GM12878 (cell line): ENCODE measurements around the gene HNRNPA1. TPM values are rescaled to one million over a fixed set of nuclear protein-coding genes. Genes with fewer than 3 reads are reported as not detected.

Experiments
- ATAC-seq: fragments of 200-7000 bp; cut with Tn5 transposase; 3 replicates; pipeline ENCODE4 v1.9.1; 2020; ENCODE audit warnings: mild to moderate bottlenecking, moderate library complexity
- BruUV-seq: library from RNA; stranded (reverse); fragments of 400-500 nt; replicated peaks from 2 replicates; lab custom pipeline; 2021; lab: Mats Ljungman, UMichigan
- CTCF ChIA-PET: fragments of 300-600 bp; sonication (Branson Sonifier 250); formaldehyde crosslinking; extraction: SDS; loops from one replicate; lab custom pipeline; 2021; ENCODE audit warnings: inconsistent platforms; lab: Yijun Ruan, JAX
- POLR2A ChIA-PET: fragments of 350-600 bp; formaldehyde crosslinking; extraction: SDS; loops from one replicate; lab custom pipeline; 2021; ENCODE audit warnings: inconsistent platforms; lab: Charles Lee
- RAD21 ChIA-PET: fragments of 300-600 bp; sonication (Branson Sonifier 250); formaldehyde crosslinking; loops from one replicate; lab custom pipeline; 2023; ENCODE audit warnings: antibody characterized with exemption; ENCODE audit not compliant: unreplicated experiment; lab: Charles Lee
- SMC1A ChIA-PET: fragments of 300-600 bp; sonication (Branson Sonifier 250); formaldehyde crosslinking; loops from one replicate; lab custom pipeline; 2023; ENCODE audit not compliant: unreplicated experiment, uncharacterized antibody; lab: Charles Lee
- DNase-seq: peaks from one replicate; pipeline ENCODE4 v3.0.0-alpha.2; 2011; ENCODE audit warnings: low read depth, low spot score
- FAIRE-seq: peaks from 3 replicates; lab custom pipeline; 2011; peaks lifted over from hg19 to GRCh38; lab: Jason Lieb, UNC
- H2AFZ ChIP-seq: 2 replicates; pipeline ENCODE4 v1.6.0; 2011; ENCODE audit warnings: low read depth, low read length, control low read depth; ENCODE audit not compliant: control insufficient read depth
- H3K27ac ChIP-seq: 2 replicates; pipeline ENCODE4 v1.5.1; 2011; ENCODE audit warnings: control low read depth; ENCODE audit not compliant: control insufficient read depth, insufficient read depth
- H3K27me3 ChIP-seq, 2 experiments: replicated peaks in 1 of 2; 2 replicates each; pipeline versions ENCODE4 v1.6.0 to v1.6.1; 2011; ENCODE audit warnings: low read length in 1 of 2; ENCODE audit not compliant: control insufficient read depth in 2 of 2, insufficient read depth in 2 of 2
- H3K36me3 ChIP-seq, 2 experiments: 2 replicates each; pipeline ENCODE4 v1.5.1; 2011; ENCODE audit warnings: low read length in 1 of 2; ENCODE audit not compliant: control insufficient read depth in 2 of 2, insufficient read depth in 2 of 2
- H3K4me1 ChIP-seq: 2 replicates; pipeline ENCODE4 v1.6.1; 2011; ENCODE audit warnings: mild to moderate bottlenecking, low read length, moderate library complexity, mixed read lengths; ENCODE audit not compliant: control insufficient read depth, insufficient read depth
- H3K4me2 ChIP-seq: 2 replicates; pipeline ENCODE4 v1.6.0; 2011; ENCODE audit warnings: control low read depth; ENCODE audit not compliant: control insufficient read depth, insufficient read depth
- H3K4me3 ChIP-seq: fragments of 200-600 bp; sonication (generic); 2 replicates; pipeline ENCODE4 v1.5.1; 2016
- H3K79me2 ChIP-seq: 2 replicates; pipeline ENCODE4 v1.6.0; 2011; ENCODE audit warnings: low read length; ENCODE audit not compliant: control insufficient read depth, insufficient read depth
- H3K9ac ChIP-seq: 2 replicates; pipeline ENCODE4 v1.8.0; 2011; ENCODE audit warnings: low read length, control low read depth, mixed read lengths; ENCODE audit not compliant: control insufficient read depth, insufficient read depth
- H3K9me3 ChIP-seq: replicated peaks from 3 replicates; pipeline ENCODE4 v1.5.1; 2011; ENCODE audit warnings: mild to moderate bottlenecking, low read length; ENCODE audit not compliant: control insufficient read depth, insufficient read depth
- H4K20me1 ChIP-seq: 2 replicates; pipeline ENCODE4 v1.6.0; 2011; ENCODE audit not compliant: control insufficient read depth, insufficient read depth
- CEBPB ChIP-seq, 2 experiments: fragments of 150-350 bp in 1 of 2; IDR thresholded peaks; 2 replicates each; pipeline ENCODE4 v1.6.1; 2012 to 2014; ENCODE audit warnings: low read depth in 2 of 2, low read length in 2 of 2, borderline replicate concordance in 1 of 2, inconsistent platforms in 1 of 2
- ESRRA ChIP-seq: IDR thresholded peaks from 2 replicates; pipeline ENCODE4 v1.6.1; 2012; ENCODE audit warnings: mild to moderate bottlenecking, low read length, improper control_type of control experiment
- IRF4 ChIP-seq: IDR thresholded peaks from 2 replicates; pipeline ENCODE4 v1.6.1; 2011; ENCODE audit warnings: low read depth, low read length
- MTA2 ChIP-seq: fragments of 450-650 bp; IDR thresholded peaks from 2 replicates; pipeline ENCODE4 v1.6.1; 2016; ENCODE audit warnings: low read depth, mild to moderate bottlenecking, moderate library complexity
- PAX8 ChIP-seq: fragments of 450-650 bp; IDR thresholded peaks from 2 replicates; pipeline ENCODE4 v1.6.1; 2017; ENCODE audit warnings: mild to moderate bottlenecking, moderate library complexity
- POLR2A ChIP-seq: IDR thresholded peaks from 2 replicates; pipeline ENCODE4 v1.6.1; 2011; ENCODE audit warnings: low read depth, mild to moderate bottlenecking, low read length
- SIX5 ChIP-seq: IDR thresholded peaks from 2 replicates; pipeline ENCODE4 v1.6.1; 2011; ENCODE audit warnings: mild to moderate bottlenecking, low read depth, low read length, moderate library complexity; ENCODE audit not compliant: severe bottlenecking
- TBL1XR1 ChIP-seq: IDR thresholded peaks from 2 replicates; pipeline ENCODE4 v1.6.1; 2012; ENCODE audit warnings: low read depth, low read length, improper control_type of control experiment
- ZNF217 ChIP-seq: fragments of 450-650 bp; IDR thresholded peaks from 2 replicates; pipeline ENCODE4 v1.6.1; 2017; ENCODE audit warnings: antibody characterized with exemption, mild to moderate bottlenecking
- ZNF24 ChIP-seq: fragments of 450-650 bp; IDR thresholded peaks from 2 replicates; pipeline ENCODE4 v1.6.1; 2017; ENCODE audit warnings: antibody characterized with exemption, mild to moderate bottlenecking
- ZNF274 ChIP-seq: IDR thresholded peaks from one replicate; pipeline ENCODE4 v1.8.0; 2011; ENCODE audit not compliant: insufficient read length, insufficient read depth
- ZSCAN29 ChIP-seq: fragments of 450-650 bp; IDR thresholded peaks from 2 replicates; pipeline ENCODE4 v1.6.1; 2017; ENCODE audit warnings: mild to moderate bottlenecking, moderate library complexity
- WGBS: methylation state at CpG from one replicate; pipeline ENCODE4 v1.1.6; 2016; ENCODE audit warnings: low lambda C conversion rate; ENCODE audit not compliant: insufficient replicate concordance, insufficient coverage; ENCODE audit errors: missing lambda C conversion rate; 5-methylcytosine and 5-hydroxymethylcytosine counted together
- in situ Hi-C: fragments of 300-500 bp; cut with MboI; formaldehyde crosslinking; loops from 9 replicates; pipeline ENCODE4 v1.14.3; 2018; ENCODE audit warnings: mixed read lengths
- intact Hi-C: fragments of 100-400 bp; cut with micrococcal nuclease; formaldehyde crosslinking; loops from one replicate; pipeline ENCODE4 v1.14.2; 2022; ENCODE audit not compliant: unreplicated experiment
- polyA plus RNA-seq, 11 experiments: library from polyadenylated mRNA; depleted of rRNA in 4 of 11; unstranded in 6 of 11; stranded (reverse) in 5 of 11; fragments of >200 nt; fragmentation: Nextera tagmentation in 4 of 11; fragmentation: Illumina TruSeq in 1 of 11; extraction: Ambion mirVana in 4 of 11; extraction: Trizol in 1 of 11; gene quantifications; 1 replicate in 1 of 11; 2 replicates in 10 of 11; pipeline versions ENCODE4 v1.2.1 to v1.2.3, GENCODE V29; 2011 to 2016; ENCODE audit warnings: inconsistent platforms in 2 of 11, missing spikeins in 2 of 11, low read depth in 1 of 11
- total RNA-seq, 4 experiments: library from RNA; depleted of rRNA in 3 of 4; stranded (reverse); fragments of >200 nt in 3 of 4; fragmentation: Illumina TruSeq in 1 of 4; extraction: Trizol in 1 of 4; gene quantifications; 2 replicates each; pipeline versions ENCODE4 v1.2.1 to v1.2.3, GENCODE V29; 2013 to 2021
- TF ChIP-seq, protein P1 (sequence below): fragments of 150-350 bp; IDR thresholded peaks from 2 replicates; pipeline ENCODE4 v1.6.1; 2014; ENCODE audit warnings: mild to moderate bottlenecking, low read depth, low read length
- TF ChIP-seq, protein P2 (sequence below): fragments of 450-650 bp; IDR thresholded peaks from 2 replicates; pipeline ENCODE4 v1.6.1; 2017; ENCODE audit warnings: mild to moderate bottlenecking, moderate library complexity
- TF ChIP-seq, protein P3 (sequence below): IDR thresholded peaks from 2 replicates; pipeline ENCODE4 v1.6.1; 2012; ENCODE audit warnings: low read depth, low read length, improper control_type of control experiment
- TF ChIP-seq, protein P4 (sequence below): fragments of 450-650 bp; IDR thresholded peaks from 2 replicates; pipeline ENCODE4 v1.6.1; 2017; ENCODE audit warnings: mild to moderate bottlenecking

Gene HNRNPA1
- total and polyA plus RNA-seq, 10 of the 15 experiments (the other 5 are each of a cell fraction or from before 2014, with no cell fraction given) = 630 to 2,342 (median 1,407) TPM

DNA sequence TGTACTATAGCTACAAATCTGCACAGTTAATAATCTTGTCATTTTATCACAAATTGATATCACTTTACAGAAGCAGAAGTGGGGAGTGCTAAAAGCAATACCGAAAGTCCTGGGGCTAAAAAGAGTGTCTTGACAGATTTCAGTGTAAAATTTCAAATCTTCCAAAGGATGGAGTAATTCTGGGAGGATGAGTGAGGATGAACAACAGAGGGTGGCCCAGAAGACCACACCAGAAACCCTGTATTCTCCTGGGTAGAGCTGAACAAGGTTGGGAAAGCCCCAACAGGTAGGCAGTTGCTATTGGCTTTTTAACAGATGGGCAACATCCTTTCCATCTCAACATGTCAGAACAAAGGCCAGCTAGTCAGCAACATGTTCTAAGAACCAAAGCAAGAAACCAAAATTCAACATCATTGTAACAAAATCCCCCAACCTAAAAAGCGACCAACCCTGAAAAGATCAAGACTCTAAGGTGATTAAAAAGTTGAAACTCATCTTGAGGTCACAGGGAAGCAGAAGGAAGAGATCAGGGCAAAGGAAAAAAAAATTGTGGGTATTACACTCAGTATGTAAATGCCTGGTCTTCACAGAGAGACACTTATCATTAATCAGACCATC is 39.4 kb upstream of the HNRNPA1 start:
- no TSS peak for BruUV-seq
- no peaks in the 10 kb centered on the region for H3K79me2 ChIP-seq
- no peak for TF ChIP-seq ZNF274
- TF ChIP-seq ZNF24 = no peak
- TF ChIP-seq PAX8 = no peak
- TF ChIP-seq ESRRA = no peak
- 0 out of 2 replicates have a peak, but pooled peaks have one; percentile 31 for TF ChIP-seq ZNF217
- TF ChIP-seq, protein P1, sequence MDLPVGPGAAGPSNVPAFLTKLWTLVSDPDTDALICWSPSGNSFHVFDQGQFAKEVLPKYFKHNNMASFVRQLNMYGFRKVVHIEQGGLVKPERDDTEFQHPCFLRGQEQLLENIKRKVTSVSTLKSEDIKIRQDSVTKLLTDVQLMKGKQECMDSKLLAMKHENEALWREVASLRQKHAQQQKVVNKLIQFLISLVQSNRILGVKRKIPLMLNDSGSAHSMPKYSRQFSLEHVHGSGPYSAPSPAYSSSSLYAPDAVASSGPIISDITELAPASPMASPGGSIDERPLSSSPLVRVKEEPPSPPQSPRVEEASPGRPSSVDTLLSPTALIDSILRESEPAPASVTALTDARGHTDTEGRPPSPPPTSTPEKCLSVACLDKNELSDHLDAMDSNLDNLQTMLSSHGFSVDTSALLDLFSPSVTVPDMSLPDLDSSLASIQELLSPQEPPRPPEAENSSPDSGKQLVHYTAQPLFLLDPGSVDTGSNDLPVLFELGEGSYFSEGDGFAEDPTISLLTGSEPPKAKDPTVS = no peak
- peak; percentile 39; the same call in 1 of the 2 replicates for TF ChIP-seq IRF4
- TF ChIP-seq CEBPB (IDR thresholded peaks at IDR 0.05; ENCODE audit: borderline replicate concordance in 1 of 2, low read depth in 2 of 2, low read length in 2 of 2) = no peak
- no peak for TF ChIP-seq SIX5
- TF ChIP-seq POLR2A = no peak
- TF ChIP-seq TBL1XR1 = no peak
- no peak for TF ChIP-seq ZSCAN29
- peak; percentile 83 for TF ChIP-seq MTA2
- TF ChIP-seq, protein P2, sequence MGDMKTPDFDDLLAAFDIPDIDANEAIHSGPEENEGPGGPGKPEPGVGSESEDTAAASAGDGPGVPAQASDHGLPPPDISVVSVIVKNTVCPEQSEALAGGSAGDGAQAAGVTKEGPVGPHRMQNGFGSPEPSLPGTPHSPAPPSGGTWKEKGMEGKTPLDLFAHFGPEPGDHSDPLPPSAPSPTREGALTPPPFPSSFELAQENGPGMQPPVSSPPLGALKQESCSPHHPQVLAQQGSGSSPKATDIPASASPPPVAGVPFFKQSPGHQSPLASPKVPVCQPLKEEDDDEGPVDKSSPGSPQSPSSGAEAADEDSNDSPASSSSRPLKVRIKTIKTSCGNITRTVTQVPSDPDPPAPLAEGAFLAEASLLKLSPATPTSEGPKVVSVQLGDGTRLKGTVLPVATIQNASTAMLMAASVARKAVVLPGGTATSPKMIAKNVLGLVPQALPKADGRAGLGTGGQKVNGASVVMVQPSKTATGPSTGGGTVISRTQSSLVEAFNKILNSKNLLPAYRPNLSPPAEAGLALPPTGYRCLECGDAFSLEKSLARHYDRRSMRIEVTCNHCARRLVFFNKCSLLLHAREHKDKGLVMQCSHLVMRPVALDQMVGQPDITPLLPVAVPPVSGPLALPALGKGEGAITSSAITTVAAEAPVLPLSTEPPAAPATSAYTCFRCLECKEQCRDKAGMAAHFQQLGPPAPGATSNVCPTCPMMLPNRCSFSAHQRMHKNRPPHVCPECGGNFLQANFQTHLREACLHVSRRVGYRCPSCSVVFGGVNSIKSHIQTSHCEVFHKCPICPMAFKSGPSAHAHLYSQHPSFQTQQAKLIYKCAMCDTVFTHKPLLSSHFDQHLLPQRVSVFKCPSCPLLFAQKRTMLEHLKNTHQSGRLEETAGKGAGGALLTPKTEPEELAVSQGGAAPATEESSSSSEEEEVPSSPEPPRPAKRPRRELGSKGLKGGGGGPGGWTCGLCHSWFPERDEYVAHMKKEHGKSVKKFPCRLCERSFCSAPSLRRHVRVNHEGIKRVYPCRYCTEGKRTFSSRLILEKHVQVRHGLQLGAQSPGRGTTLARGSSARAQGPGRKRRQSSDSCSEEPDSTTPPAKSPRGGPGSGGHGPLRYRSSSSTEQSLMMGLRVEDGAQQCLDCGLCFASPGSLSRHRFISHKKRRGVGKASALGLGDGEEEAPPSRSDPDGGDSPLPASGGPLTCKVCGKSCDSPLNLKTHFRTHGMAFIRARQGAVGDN = no peak; the same call in 1 of the 2 replicates
- TF ChIP-seq, protein P3, sequence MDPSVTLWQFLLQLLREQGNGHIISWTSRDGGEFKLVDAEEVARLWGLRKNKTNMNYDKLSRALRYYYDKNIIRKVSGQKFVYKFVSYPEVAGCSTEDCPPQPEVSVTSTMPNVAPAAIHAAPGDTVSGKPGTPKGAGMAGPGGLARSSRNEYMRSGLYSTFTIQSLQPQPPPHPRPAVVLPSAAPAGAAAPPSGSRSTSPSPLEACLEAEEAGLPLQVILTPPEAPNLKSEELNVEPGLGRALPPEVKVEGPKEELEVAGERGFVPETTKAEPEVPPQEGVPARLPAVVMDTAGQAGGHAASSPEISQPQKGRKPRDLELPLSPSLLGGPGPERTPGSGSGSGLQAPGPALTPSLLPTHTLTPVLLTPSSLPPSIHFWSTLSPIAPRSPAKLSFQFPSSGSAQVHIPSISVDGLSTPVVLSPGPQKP = no peak
- TF ChIP-seq, protein P4, sequence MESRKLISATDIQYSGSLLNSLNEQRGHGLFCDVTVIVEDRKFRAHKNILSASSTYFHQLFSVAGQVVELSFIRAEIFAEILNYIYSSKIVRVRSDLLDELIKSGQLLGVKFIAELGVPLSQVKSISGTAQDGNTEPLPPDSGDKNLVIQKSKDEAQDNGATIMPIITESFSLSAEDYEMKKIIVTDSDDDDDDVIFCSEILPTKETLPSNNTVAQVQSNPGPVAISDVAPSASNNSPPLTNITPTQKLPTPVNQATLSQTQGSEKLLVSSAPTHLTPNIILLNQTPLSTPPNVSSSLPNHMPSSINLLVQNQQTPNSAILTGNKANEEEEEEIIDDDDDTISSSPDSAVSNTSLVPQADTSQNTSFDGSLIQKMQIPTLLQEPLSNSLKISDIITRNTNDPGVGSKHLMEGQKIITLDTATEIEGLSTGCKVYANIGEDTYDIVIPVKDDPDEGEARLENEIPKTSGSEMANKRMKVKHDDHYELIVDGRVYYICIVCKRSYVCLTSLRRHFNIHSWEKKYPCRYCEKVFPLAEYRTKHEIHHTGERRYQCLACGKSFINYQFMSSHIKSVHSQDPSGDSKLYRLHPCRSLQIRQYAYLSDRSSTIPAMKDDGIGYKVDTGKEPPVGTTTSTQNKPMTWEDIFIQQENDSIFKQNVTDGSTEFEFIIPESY = no peak

More for the DNA sequence above, 39.4 kb upstream of the HNRNPA1 start:
- in situ Hi-C loops = no loop called here
- H3K27me3 ChIP-seq = no peaks in the 10 kb centered on the region
- no peaks in the 10 kb centered on the region for H3K9me3 ChIP-seq
- ChIA-PET RAD21 (interaction anchor here (1.0 to 3.2 kb wide), 8 partner anchors 11 to 128 kb away, joined by 3 to 14 read pairs (median 4); partner anchors contain the start of gene COPZ1), CTCF (interaction anchor here (0.6 to 7.3 kb wide), 20 partner anchors 10 to 202 kb away, joined by 3 to 77 read pairs (median 4); partner anchors contain the start of gene COPZ1), SMC1A (interaction anchor here (0.8 to 4.8 kb wide), 18 partner anchors 10 to 199 kb away, joined by 3 to 25 read pairs (median 4); partner anchors contain the start of genes CBX5 and COPZ1), POLR2A (interaction anchor here (0.7 to 3.3 kb wide), 12 partner anchors 11 to 121 kb away, joined by 3 to 19 read pairs (median 4); partner anchors contain the start of genes CBX5, COPZ1 and HNRNPA1)
- peak overlapping the region; percentile 39 for H3K9ac ChIP-seq
- no peak overlapping the region for H3K4me3 ChIP-seq
- DNase-seq = peak; percentile 80
- H3K4me2 ChIP-seq = peak overlapping the region; percentile 34; the same call in 1 of the 2 replicates
- ATAC-seq = peak; percentile 95
- H3K4me1 ChIP-seq = peaks cover 16% of the 10 kb centered on the region
- peak; percentile 54 for FAIRE-seq
- intact Hi-C loops = no loop called here
- no peak overlapping the region; the same call in 1 of the 2 replicates for H2AFZ ChIP-seq
- peak overlapping the region; percentile 45 for H3K27ac ChIP-seq
- no peaks in the 10 kb centered on the region for H4K20me1 ChIP-seq
- WGBS = 2% methylated on average over 2 of the region's 2 CpGs
- H3K36me3 ChIP-seq = peaks cover 0 to 23% of the 10 kb centered on the region in 2 experiments; a peak in 3 of 4 replicates
